ENCODE data around the gene NDST3. TPM values are rescaled to one million over a fixed set of nuclear protein-coding genes. Genes with fewer than 3 reads are reported as not detected.
"Not testable (repeated sequence)": the region's sequence is repeated elsewhere in the genome, so short reads cannot be mapped to it uniquely, and the experiment has no call there.

The NDST3 gene
- total RNA-seq, 1 experiment from 2014 or later = 0.70 TPM

DNA sequence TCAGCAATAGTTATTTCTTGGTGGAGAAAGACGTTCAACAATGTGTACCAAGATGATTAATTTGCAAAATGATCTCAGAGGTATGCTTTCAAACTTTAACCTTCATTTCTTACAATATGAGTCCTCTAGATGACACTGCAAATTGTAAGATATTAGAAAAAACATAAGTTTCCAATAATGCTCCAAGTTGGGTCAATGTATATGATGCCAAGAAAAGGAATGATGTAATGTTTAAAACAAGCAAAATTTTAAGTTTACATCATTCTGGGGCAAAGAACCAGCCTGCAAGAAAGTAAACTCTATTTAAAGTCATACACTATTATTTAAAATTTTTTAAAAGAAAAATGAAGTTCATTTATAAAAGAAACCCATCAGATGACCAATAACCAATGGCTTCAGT, 262.4 kb downstream of the NDST3 start:
- H3K79me2 ChIP-seq (ENCODE audit: insufficient read depth, low read length) = no peaks in the 10 kb centered on the region
- peaks cover 4 to 7% of the 10 kb centered on the region in 2 experiments; a peak in 1 of 4 replicates for H3K4me1 Mint-ChIP-seq
- H3K9ac ChIP-seq (ENCODE audit: extremely low read depth, insufficient read length, low read length) = no peak overlapping the region
- no peaks in the 10 kb centered on the region for H3K79me1 ChIP-seq (ENCODE audit: insufficient read depth, low read depth, low read length, poor library complexity, severe bottlenecking)
- DNase-seq = no peak
- no peak overlapping the region for H3K4me2 ChIP-seq (ENCODE audit: insufficient read depth, insufficient read length, low read length)
- H2AK5ac ChIP-seq (ENCODE audit: insufficient read length, low read length) = no peak overlapping the region
- no peak overlapping the region for H2BK20ac ChIP-seq (ENCODE audit: low read depth, low read length, poor library complexity, severe bottlenecking)
- no peaks in the 10 kb centered on the region for H3K27me3 Mint-ChIP-seq (ENCODE audit: low read depth)
- no peak overlapping the region for H3K27ac Mint-ChIP-seq
- H4K91ac ChIP-seq (ENCODE audit: insufficient read length, low read depth, low read length) = no peak overlapping the region
- no peaks in the 10 kb centered on the region for H3K36me3 Mint-ChIP-seq (ENCODE audit: insufficient read depth in 1 of 3, low read depth in 3 of 3)
- no peak overlapping the region for H3K4ac ChIP-seq (ENCODE audit: low read depth, low read length)
- TF ChIP-seq, protein P1, sequence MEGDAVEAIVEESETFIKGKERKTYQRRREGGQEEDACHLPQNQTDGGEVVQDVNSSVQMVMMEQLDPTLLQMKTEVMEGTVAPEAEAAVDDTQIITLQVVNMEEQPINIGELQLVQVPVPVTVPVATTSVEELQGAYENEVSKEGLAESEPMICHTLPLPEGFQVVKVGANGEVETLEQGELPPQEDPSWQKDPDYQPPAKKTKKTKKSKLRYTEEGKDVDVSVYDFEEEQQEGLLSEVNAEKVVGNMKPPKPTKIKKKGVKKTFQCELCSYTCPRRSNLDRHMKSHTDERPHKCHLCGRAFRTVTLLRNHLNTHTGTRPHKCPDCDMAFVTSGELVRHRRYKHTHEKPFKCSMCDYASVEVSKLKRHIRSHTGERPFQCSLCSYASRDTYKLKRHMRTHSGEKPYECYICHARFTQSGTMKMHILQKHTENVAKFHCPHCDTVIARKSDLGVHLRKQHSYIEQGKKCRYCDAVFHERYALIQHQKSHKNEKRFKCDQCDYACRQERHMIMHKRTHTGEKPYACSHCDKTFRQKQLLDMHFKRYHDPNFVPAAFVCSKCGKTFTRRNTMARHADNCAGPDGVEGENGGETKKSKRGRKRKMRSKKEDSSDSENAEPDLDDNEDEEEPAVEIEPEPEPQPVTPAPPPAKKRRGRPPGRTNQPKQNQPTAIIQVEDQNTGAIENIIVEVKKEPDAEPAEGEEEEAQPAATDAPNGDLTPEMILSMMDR (conservative IDR thresholded peaks at IDR 0.05) = no peak
- H2AFZ ChIP-seq (ENCODE audit: low read length) = no peak overlapping the region
- no peak overlapping the region for H4K8ac ChIP-seq (replicated peaks; ENCODE audit: insufficient read length, low read depth, low read length)
- no peak overlapping the region for H2BK5ac ChIP-seq (ENCODE audit: insufficient read length, low read length)
- no peak overlapping the region for H2BK15ac ChIP-seq (ENCODE audit: low read depth, low read length)
- no peak overlapping the region for H2BK120ac ChIP-seq (ENCODE audit: low read depth, low read length, poor library complexity, severe bottlenecking)
- no CpG with 5 or more reads among the region's 1 CpG for WGBS (ENCODE audit: extremely low coverage, insufficient read length, low lambda C conversion rate)
- H3K23ac ChIP-seq (ENCODE audit: insufficient read length, low read depth, low read length) = no peak overlapping the region
- H3K18ac ChIP-seq (ENCODE audit: insufficient read length, low read depth, low read length) = no peak overlapping the region
- H4K20me1 ChIP-seq (ENCODE audit: control insufficient read depth, insufficient read depth, insufficient read length) = no peaks in the 10 kb centered on the region
- H3K27me3 ChIP-seq (ENCODE audit: insufficient read depth, low read length) = no peaks in the 10 kb centered on the region
- H3K9me3 Mint-ChIP-seq = no peaks in the 10 kb centered on the region
- H3K9me3 ChIP-seq (ENCODE audit: control insufficient read depth, low read depth, low read length) = no peaks in the 10 kb centered on the region
- no peak overlapping the region for H3K14ac ChIP-seq (ENCODE audit: insufficient read depth, low read length)
- no peak overlapping the region for H3K56ac ChIP-seq (ENCODE audit: insufficient read length, low read depth, low read length)
- H3K23me2 ChIP-seq (ENCODE audit: insufficient read length, low read depth, low read length, poor library complexity, severe bottlenecking) = no peaks in the 10 kb centered on the region
- H3T11ph ChIP-seq (ENCODE audit: low read length) = no peak overlapping the region
- H3K4me1 ChIP-seq (ENCODE audit: insufficient read depth, low read length) = no peaks in the 10 kb centered on the region
- no peak overlapping the region for H3K4me3 Mint-ChIP-seq
- H2BK12ac ChIP-seq (ENCODE audit: insufficient read length, low read depth, low read length) = no peak overlapping the region
- no peak overlapping the region for H3K27ac ChIP-seq (ENCODE audit: insufficient read length, low read depth, low read length)
- no peak overlapping the region for H4K5ac ChIP-seq (ENCODE audit: insufficient read length, low read depth, low read length)

DNA sequence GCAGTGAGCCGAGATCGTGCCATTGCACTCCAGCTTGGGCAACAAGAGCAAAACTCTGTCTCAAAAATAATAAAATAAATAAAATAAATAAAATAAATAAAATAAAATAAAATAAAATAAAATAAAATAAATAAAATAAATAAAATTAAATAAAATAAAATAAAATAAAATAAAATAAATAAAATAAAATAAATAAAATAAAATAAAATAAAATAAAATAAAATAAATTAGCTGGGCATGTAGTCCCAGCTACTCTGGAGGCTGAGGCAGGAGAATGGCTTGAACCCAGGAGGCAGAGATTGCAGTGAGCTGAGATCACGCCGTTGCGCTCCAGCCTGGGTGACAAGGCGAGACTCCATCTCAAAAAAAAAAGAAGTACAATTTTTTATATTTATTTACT, 265.3 kb downstream of the NDST3 start:
- not testable (repeated sequence) for H2BK15ac ChIP-seq (ENCODE audit: low read depth, low read length); H3K14ac ChIP-seq (ENCODE audit: insufficient read depth, low read length); H2AFZ ChIP-seq (ENCODE audit: low read length); H2BK12ac ChIP-seq (ENCODE audit: insufficient read length, low read depth, low read length); H3K9me3 Mint-ChIP-seq; H2AK5ac ChIP-seq (ENCODE audit: insufficient read length, low read length); H3K4me1 ChIP-seq (ENCODE audit: insufficient read depth, low read length); H3K4me3 Mint-ChIP-seq; DNase-seq; H4K91ac ChIP-seq (ENCODE audit: insufficient read length, low read depth, low read length); H3K23ac ChIP-seq (ENCODE audit: insufficient read length, low read depth, low read length); H3K36me3 Mint-ChIP-seq (ENCODE audit: insufficient read depth in 1 of 3, low read depth in 3 of 3); H3K9me3 ChIP-seq (ENCODE audit: control insufficient read depth, low read depth, low read length); H2BK5ac ChIP-seq (ENCODE audit: insufficient read length, low read length); H2BK20ac ChIP-seq (ENCODE audit: low read depth, low read length, poor library complexity, severe bottlenecking); H3K9ac ChIP-seq (ENCODE audit: extremely low read depth, insufficient read length, low read length); H3K27me3 Mint-ChIP-seq (ENCODE audit: low read depth); H3K4ac ChIP-seq (ENCODE audit: low read depth, low read length); H4K5ac ChIP-seq (ENCODE audit: insufficient read length, low read depth, low read length); H3K18ac ChIP-seq (ENCODE audit: insufficient read length, low read depth, low read length); H3K27ac Mint-ChIP-seq; H3K27me3 ChIP-seq (ENCODE audit: insufficient read depth, low read length); H4K8ac ChIP-seq (replicated peaks; ENCODE audit: insufficient read length, low read depth, low read length); H3K4me1 Mint-ChIP-seq; H3K79me1 ChIP-seq (ENCODE audit: insufficient read depth, low read depth, low read length, poor library complexity, severe bottlenecking); H3K23me2 ChIP-seq (ENCODE audit: insufficient read length, low read depth, low read length, poor library complexity, severe bottlenecking); H3K56ac ChIP-seq (ENCODE audit: insufficient read length, low read depth, low read length); H3T11ph ChIP-seq (ENCODE audit: low read length); H3K27ac ChIP-seq (ENCODE audit: insufficient read length, low read depth, low read length); H3K4me2 ChIP-seq (ENCODE audit: insufficient read depth, insufficient read length, low read length); H4K20me1 ChIP-seq (ENCODE audit: control insufficient read depth, insufficient read depth, insufficient read length); H3K79me2 ChIP-seq (ENCODE audit: insufficient read depth, low read length); H2BK120ac ChIP-seq (ENCODE audit: low read depth, low read length, poor library complexity, severe bottlenecking)
- WGBS (ENCODE audit: extremely low coverage, insufficient read length, low lambda C conversion rate) = no CpG with 5 or more reads among the region's 6 CpGs
